Lower leg skin (tissue), 4 donors: ENCODE results near the gene ZFP42. TPM values are rescaled to one million over a fixed set of nuclear protein-coding genes. Genes with fewer than 3 reads are reported as not detected.

ENCODE experiments used
- DNase-seq, 2 donors: peaks; one replicate each; pipeline ENCODE4 v3.0.0-alpha.2; 2019; ENCODE audit warnings: low spot score in 2 of 2
- H3K4me3 ChIP-seq: fragments of 200-600 bp; sonication (generic); 2 replicates; pipeline ENCODE4 v1.5.1; 2017; ENCODE audit warnings: mild to moderate bottlenecking, low read depth; ENCODE audit not compliant: poor library complexity, severe bottlenecking
- CTCF ChIP-seq, 3 donors: fragments of 450-650 bp; IDR thresholded peaks; one replicate each; pipeline ENCODE4 v1.5.1; 2016; ENCODE audit warnings: antibody characterized with exemption in 3 of 3, mild to moderate bottlenecking in 3 of 3, moderate library complexity in 2 of 3
- POLR2A ChIP-seq, 2 donors: fragments of 450-650 bp; IDR thresholded peaks; one replicate each; pipeline ENCODE4 v1.6.1; 2016 to 2017; ENCODE audit warnings: antibody characterized with exemption in 2 of 2, mild to moderate bottlenecking in 1 of 2, moderate library complexity in 1 of 2
- WGBS, 2 donors: methylation state at CpG; one replicate each; pipeline ENCODE4 v1.1.5; 2018; 5-methylcytosine and 5-hydroxymethylcytosine counted together
- intact Hi-C: fragments of 100-400 bp; cut with DNase I; formaldehyde crosslinking; loops from one replicate; pipeline ENCODE4 v1.15.0; 2023; ENCODE audit warnings: low total_unique reads
- total RNA-seq, 4 donors: library from RNA; depleted of rRNA; stranded (reverse); fragments of >200 nt; gene quantifications; one replicate each; pipeline ENCODE4 v1.1.0, GENCODE V29; 2016

Gene ZFP42
- total RNA-seq, 4 donors from 2014 or later, result not detected

GRCh38 chr4:188046657-188047056 lies 51.1 kb downstream of the ZFP42 start:
- 52 to 54% methylated on average over 3 of the region's 3 CpGs for WGBS, 2 donors

GRCh38 chr4:188053302-188053701 lies 57.7 kb downstream of the ZFP42 start:
- 82 to 86% methylated on average over 9 of the region's 9 CpGs for WGBS, 2 donors

More at GRCh38 chr4:188046657-188047056, 51.1 kb downstream of the ZFP42 start:
- H3K4me3 ChIP-seq, result no peak overlapping the region
- DNase-seq, result no peak
- TF ChIP-seq CTCF (IDR thresholded peaks at IDR 0.05) (no peak), POLR2A (IDR thresholded peaks at IDR 0.05) (no peak)
- intact Hi-C loops, result no loop called here

More at GRCh38 chr4:188053302-188053701, 57.7 kb downstream of the ZFP42 start:
- TF ChIP-seq POLR2A (IDR thresholded peaks at IDR 0.05) (no peak), CTCF (IDR thresholded peaks at IDR 0.05) (no peak)
- no peak for DNase-seq
- no peak overlapping the region for H3K4me3 ChIP-seq
- intact Hi-C loops, result no loop called here

Other genes starting within 250 kb of the ZFP42 start
- not detected for gene TRIML2, start 113.8 kb downstream of the ZFP42 start, total RNA-seq
- gene TRIML1, start 143.7 kb downstream of the ZFP42 start, total RNA-seq, result not detected